Liver (tissue), 9 donors: ENCODE data around the gene MEG3. TPM values are rescaled to one million over a fixed set of nuclear protein-coding genes. Genes with fewer than 3 reads are reported as not detected.

Experiments
- DNase-seq: peaks from one replicate; pipeline ENCODE4 v3.0.0-alpha.2; 2017; ENCODE audit warnings: low spot score
- H3K27ac ChIP-seq, 2 donors: one replicate each; pipeline ENCODE4 v1.7.0; 2013; ENCODE audit warnings: inconsistent platforms in 2 of 2, low read length in 2 of 2, control low read depth in 1 of 2, low read depth in 1 of 2, mild to moderate bottlenecking in 1 of 2
- H3K27me3 ChIP-seq, 4 donors: one replicate each; pipeline versions ENCODE4 v1.6.1 to v1.7.0; 2013; ENCODE audit warnings: low read length in 3 of 4, inconsistent platforms in 1 of 4, mild to moderate bottlenecking in 1 of 4, moderate library complexity in 1 of 4; ENCODE audit not compliant: control insufficient read depth in 4 of 4, insufficient read depth in 4 of 4
- H3K36me3 ChIP-seq, 4 donors: one replicate each; pipeline versions ENCODE4 v1.6.1 to v1.7.0; 2013; ENCODE audit warnings: low read length in 3 of 4, mild to moderate bottlenecking in 3 of 4, low read depth in 1 of 4, moderate library complexity in 1 of 4; ENCODE audit not compliant: control insufficient read depth in 4 of 4, insufficient read depth in 3 of 4
- H3K4me1 ChIP-seq, 4 donors: one replicate each; pipeline versions ENCODE4 v1.6.1 to v1.7.0; 2013; ENCODE audit warnings: low read length in 3 of 4, mild to moderate bottlenecking in 3 of 4, moderate library complexity in 1 of 4; ENCODE audit not compliant: control insufficient read depth in 4 of 4, insufficient read depth in 4 of 4
- H3K4me3 ChIP-seq, 3 donors: one replicate each; pipeline versions ENCODE4 v1.6.1 to v1.7.0; 2013; ENCODE audit warnings: low read length in 3 of 3, control low read depth in 1 of 3, low read depth in 1 of 3, mild to moderate bottlenecking in 1 of 3
- H3K9ac ChIP-seq, 2 donors: one replicate each; pipeline ENCODE4 v1.7.0; 2013; ENCODE audit warnings: low read length in 2 of 2, mild to moderate bottlenecking in 2 of 2, moderate library complexity in 2 of 2, control low read depth in 1 of 2, low read depth in 1 of 2
- H3K9me3 ChIP-seq, 4 donors: one replicate each; pipeline versions ENCODE4 v1.6.1 to v1.7.0; 2013; ENCODE audit warnings: low read length in 3 of 4; ENCODE audit not compliant: control insufficient read depth in 4 of 4
- EGR1 ChIP-seq, 2 donors: IDR thresholded peaks; 2 replicates each; pipeline ENCODE4 v1.6.1; 2016 to 2018; ENCODE audit warnings: antibody characterized with exemption in 2 of 2, low read depth in 2 of 2
- FOXA1 ChIP-seq: IDR thresholded peaks from 2 replicates; pipeline ENCODE4 v1.6.1; 2016; ENCODE audit warnings: antibody characterized with exemption
- GABPA ChIP-seq, 2 donors: IDR thresholded peaks in 1 of 2; conservative IDR thresholded peaks in 1 of 2; 2 replicates each; pipeline ENCODE4 v1.6.1; 2016; ENCODE audit warnings: antibody characterized with exemption in 2 of 2, mild to moderate bottlenecking in 1 of 2, moderate library complexity in 1 of 2
- HNF4A ChIP-seq, 2 donors: conservative IDR thresholded peaks; 2 replicates each; pipeline ENCODE4 v1.6.1; 2016; ENCODE audit warnings: antibody characterized with exemption in 2 of 2, mild to moderate bottlenecking in 2 of 2
- HNF4G ChIP-seq: IDR thresholded peaks from 2 replicates; pipeline ENCODE4 v1.6.1; 2016; ENCODE audit warnings: antibody characterized with exemption
- JUND ChIP-seq, 2 donors: IDR thresholded peaks; 2 replicates each; pipeline ENCODE4 v1.6.1; 2016; ENCODE audit warnings: antibody characterized with exemption in 2 of 2
- NR2F2 ChIP-seq: IDR thresholded peaks from 2 replicates; pipeline ENCODE4 v1.6.1; 2016; ENCODE audit warnings: antibody characterized with exemption
- RAD21 ChIP-seq, 2 donors: IDR thresholded peaks; 2 replicates each; pipeline ENCODE4 v1.6.1; 2016; ENCODE audit warnings: antibody characterized with exemption in 2 of 2, mild to moderate bottlenecking in 2 of 2
- TAF1 ChIP-seq: conservative IDR thresholded peaks from 2 replicates; pipeline ENCODE4 v1.6.1; 2016; ENCODE audit warnings: antibody characterized with exemption, mild to moderate bottlenecking
- WGBS: extraction: QIAGEN DNeasy Blood & Tissue Kit; methylation state at CpG from one replicate; pipeline ENCODE4 v1.1.7; 2013; 5-methylcytosine and 5-hydroxymethylcytosine counted together
- polyA plus RNA-seq, 2 donors: library from polyadenylated mRNA; stranded (reverse) in 1 of 2; unstranded in 1 of 2; fragments of 200-250 nt in 1 of 2; fragments of >200 nt in 1 of 2; fragmentation: Nextera tagmentation in 1 of 2; extraction: Ambion mirVana in 1 of 2; gene quantifications; one replicate each; pipeline versions ENCODE4 v1.2.1 to v1.2.3, GENCODE V29; 2013 to 2015
- total RNA-seq, 2 donors: library from RNA; depleted of rRNA; stranded (reverse); fragments of >200 nt; gene quantifications; one replicate each; pipeline ENCODE4 v1.2.3, GENCODE V29; 2014
- TF ChIP-seq, protein P1 (sequence below): IDR thresholded peaks from 2 replicates; pipeline ENCODE4 v1.6.1; 2016; ENCODE audit warnings: antibody characterized with exemption, mild to moderate bottlenecking
- TF ChIP-seq, protein P2 (sequence below): IDR thresholded peaks from 2 replicates; pipeline ENCODE4 v1.6.1; 2016; ENCODE audit warnings: antibody characterized with exemption
- TF ChIP-seq, protein P3 (sequence below): IDR thresholded peaks from 2 replicates; pipeline ENCODE4 v1.6.1; 2016; ENCODE audit warnings: antibody characterized with exemption
- TF ChIP-seq, protein P4 (sequence below): fragments of 150-350 bp; IDR thresholded peaks from 2 replicates; pipeline ENCODE4 v1.5.1; 2017; ENCODE audit warnings: improper control_type of control experiment, low read depth, low read length; ENCODE audit not compliant: missing input control
- donor health status: healthy.
- donor health status: healthy.
- donor health status: healthy.
- donor health status: healthy.
- donor health status: healthy.

Gene MEG3
- total and polyA plus RNA-seq, 4 donors, result 12.3 to 485 (median 23.1) TPM

DNA sequence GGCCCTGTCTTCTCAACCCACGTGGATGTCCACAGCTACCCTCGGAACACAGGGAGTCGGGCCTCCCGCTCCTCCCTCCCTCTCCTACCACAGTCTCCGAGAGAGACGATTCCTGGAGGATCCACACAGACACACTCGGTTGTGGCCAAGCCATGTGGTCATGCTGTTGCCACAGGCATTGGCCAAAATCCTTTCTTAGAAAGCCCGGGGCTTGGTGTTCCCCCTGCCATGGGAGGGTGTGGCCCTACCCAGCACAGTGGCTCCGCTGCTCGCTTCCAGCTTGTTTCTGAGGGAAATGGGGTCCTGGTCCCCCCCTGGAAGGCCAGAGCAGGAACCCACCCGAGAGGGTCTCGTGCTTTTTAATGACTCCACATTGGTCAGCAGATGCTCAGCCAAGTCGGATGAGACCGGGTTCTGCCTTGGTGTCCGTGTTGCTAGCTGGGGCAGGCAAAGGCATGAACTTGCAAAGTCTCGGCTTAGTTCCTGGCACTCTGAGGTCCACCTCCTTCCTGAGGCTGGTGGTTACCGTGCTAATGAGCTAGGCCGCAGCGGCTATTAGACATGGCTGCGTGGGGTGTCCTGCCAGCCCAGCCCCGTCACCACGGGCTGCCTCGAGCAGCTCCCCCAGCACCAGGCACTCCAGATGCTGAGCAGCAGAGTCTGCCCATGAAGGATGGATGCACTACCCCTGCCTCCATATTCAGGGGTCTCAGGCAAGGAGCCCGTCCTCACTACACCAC, 46.8 kb upstream of the MEG3 start (continued):
- TF ChIP-seq, protein P1, sequence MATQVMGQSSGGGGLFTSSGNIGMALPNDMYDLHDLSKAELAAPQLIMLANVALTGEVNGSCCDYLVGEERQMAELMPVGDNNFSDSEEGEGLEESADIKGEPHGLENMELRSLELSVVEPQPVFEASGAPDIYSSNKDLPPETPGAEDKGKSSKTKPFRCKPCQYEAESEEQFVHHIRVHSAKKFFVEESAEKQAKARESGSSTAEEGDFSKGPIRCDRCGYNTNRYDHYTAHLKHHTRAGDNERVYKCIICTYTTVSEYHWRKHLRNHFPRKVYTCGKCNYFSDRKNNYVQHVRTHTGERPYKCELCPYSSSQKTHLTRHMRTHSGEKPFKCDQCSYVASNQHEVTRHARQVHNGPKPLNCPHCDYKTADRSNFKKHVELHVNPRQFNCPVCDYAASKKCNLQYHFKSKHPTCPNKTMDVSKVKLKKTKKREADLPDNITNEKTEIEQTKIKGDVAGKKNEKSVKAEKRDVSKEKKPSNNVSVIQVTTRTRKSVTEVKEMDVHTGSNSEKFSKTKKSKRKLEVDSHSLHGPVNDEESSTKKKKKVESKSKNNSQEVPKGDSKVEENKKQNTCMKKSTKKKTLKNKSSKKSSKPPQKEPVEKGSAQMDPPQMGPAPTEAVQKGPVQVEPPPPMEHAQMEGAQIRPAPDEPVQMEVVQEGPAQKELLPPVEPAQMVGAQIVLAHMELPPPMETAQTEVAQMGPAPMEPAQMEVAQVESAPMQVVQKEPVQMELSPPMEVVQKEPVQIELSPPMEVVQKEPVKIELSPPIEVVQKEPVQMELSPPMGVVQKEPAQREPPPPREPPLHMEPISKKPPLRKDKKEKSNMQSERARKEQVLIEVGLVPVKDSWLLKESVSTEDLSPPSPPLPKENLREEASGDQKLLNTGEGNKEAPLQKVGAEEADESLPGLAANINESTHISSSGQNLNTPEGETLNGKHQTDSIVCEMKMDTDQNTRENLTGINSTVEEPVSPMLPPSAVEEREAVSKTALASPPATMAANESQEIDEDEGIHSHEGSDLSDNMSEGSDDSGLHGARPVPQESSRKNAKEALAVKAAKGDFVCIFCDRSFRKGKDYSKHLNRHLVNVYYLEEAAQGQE, result no peak

DNA sequence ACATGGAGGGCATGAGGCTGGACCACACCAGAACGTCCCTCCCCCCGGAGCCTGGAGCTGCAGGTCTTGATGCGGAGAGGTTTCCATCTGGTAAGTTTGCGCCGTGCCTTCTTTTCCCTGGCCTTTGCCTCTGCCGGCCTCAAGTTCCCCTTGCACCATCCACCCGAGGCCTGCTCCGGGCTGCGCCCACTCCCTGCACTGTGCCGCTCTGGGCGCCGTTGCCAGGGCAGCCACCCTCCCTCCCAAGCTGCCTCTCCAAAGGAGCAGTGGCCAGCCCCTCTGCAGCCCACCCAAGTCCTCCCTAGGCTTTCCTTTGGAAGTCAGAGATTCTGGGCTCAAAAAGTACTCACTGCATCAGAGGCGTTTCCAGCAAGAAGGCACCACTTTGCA, 46.2 kb upstream of the MEG3 start:
- no peaks in the 10 kb centered on the region for H3K9me3 ChIP-seq
- H3K9ac ChIP-seq, result no peak overlapping the region
- H3K27ac ChIP-seq, result no peak overlapping the region
- 93% methylated on average over 13 of the region's 13 CpGs for WGBS
- H3K4me3 ChIP-seq, result no peak overlapping the region
- no peak for DNase-seq
- no peak for TF ChIP-seq NR2F2
- TF ChIP-seq, protein P1, result no peak
- TF ChIP-seq JUND (IDR thresholded peaks at IDR 0.05), result no peak
- no peak for TF ChIP-seq HNF4G
- no peak for TF ChIP-seq EGR1 (IDR thresholded peaks at IDR 0.05; ENCODE audit: low read depth in 2 of 2)
- TF ChIP-seq, protein P2, sequence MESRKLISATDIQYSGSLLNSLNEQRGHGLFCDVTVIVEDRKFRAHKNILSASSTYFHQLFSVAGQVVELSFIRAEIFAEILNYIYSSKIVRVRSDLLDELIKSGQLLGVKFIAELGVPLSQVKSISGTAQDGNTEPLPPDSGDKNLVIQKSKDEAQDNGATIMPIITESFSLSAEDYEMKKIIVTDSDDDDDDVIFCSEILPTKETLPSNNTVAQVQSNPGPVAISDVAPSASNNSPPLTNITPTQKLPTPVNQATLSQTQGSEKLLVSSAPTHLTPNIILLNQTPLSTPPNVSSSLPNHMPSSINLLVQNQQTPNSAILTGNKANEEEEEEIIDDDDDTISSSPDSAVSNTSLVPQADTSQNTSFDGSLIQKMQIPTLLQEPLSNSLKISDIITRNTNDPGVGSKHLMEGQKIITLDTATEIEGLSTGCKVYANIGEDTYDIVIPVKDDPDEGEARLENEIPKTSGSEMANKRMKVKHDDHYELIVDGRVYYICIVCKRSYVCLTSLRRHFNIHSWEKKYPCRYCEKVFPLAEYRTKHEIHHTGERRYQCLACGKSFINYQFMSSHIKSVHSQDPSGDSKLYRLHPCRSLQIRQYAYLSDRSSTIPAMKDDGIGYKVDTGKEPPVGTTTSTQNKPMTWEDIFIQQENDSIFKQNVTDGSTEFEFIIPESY, result no peak
- TF ChIP-seq, protein P3, sequence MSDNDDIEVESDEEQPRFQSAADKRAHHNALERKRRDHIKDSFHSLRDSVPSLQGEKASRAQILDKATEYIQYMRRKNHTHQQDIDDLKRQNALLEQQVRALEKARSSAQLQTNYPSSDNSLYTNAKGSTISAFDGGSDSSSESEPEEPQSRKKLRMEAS, result no peak
- no peak for TF ChIP-seq TAF1
- no peak for TF ChIP-seq RAD21 (IDR thresholded peaks at IDR 0.05)
- TF ChIP-seq HNF4A (conservative IDR thresholded peaks at IDR 0.05), result no peak
- TF ChIP-seq GABPA (IDR thresholded peaks at IDR 0.05 in 1 of 2, conservative IDR thresholded peaks at IDR 0.05 in 1 of 2), result no peak
- TF ChIP-seq, protein P4, sequence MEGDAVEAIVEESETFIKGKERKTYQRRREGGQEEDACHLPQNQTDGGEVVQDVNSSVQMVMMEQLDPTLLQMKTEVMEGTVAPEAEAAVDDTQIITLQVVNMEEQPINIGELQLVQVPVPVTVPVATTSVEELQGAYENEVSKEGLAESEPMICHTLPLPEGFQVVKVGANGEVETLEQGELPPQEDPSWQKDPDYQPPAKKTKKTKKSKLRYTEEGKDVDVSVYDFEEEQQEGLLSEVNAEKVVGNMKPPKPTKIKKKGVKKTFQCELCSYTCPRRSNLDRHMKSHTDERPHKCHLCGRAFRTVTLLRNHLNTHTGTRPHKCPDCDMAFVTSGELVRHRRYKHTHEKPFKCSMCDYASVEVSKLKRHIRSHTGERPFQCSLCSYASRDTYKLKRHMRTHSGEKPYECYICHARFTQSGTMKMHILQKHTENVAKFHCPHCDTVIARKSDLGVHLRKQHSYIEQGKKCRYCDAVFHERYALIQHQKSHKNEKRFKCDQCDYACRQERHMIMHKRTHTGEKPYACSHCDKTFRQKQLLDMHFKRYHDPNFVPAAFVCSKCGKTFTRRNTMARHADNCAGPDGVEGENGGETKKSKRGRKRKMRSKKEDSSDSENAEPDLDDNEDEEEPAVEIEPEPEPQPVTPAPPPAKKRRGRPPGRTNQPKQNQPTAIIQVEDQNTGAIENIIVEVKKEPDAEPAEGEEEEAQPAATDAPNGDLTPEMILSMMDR, result no peak
- TF ChIP-seq FOXA1, result no peak
- H3K4me1 ChIP-seq, result no peaks in the 10 kb centered on the region
- H3K27me3 ChIP-seq, result peaks cover 0 to 2% (median 0%) of the 10 kb centered on the region in 4 donors
- H3K36me3 ChIP-seq, result no peaks in the 10 kb centered on the region
